Naive thymus-derived CD4-positive, alpha-beta T cell (primary cell): ENCODE data around the gene MOB1A. TPM values are rescaled to one million over a fixed set of nuclear protein-coding genes. Genes with fewer than 3 reads are reported as not detected.

Source experiments
- ATAC-seq: fragments of 150-1000 bp; cut with Tn5 transposase; 2 replicates; pipeline ENCODE4 v1.10.0; 2021; ENCODE audit warnings: mild to moderate bottlenecking, moderate library complexity
- CTCF ChIA-PET: fragments of 350-600 bp; sonication (Branson Sonifier 250); formaldehyde crosslinking; loops from one replicate; lab custom pipeline; 2021; ENCODE audit warnings: antibody characterized with exemption; lab: Charles Lee
- POLR2A ChIA-PET: fragments of 350-600 bp; sonication (Branson Sonifier 250); formaldehyde crosslinking; loops from one replicate; lab custom pipeline; 2021; ENCODE audit warnings: antibody characterized with exemption, inconsistent platforms; lab: Charles Lee
- DNase-seq, 9 donors: peaks; one replicate each; pipeline versions ENCODE4 v3.0.0 to v3.0.0-alpha.2; 2020 to 2022; ENCODE audit warnings: mixed read lengths in 1 of 9
- H3K27ac ChIP-seq: one replicate; pipeline ENCODE4 v1.7.0; 2013; ENCODE audit warnings: mild to moderate bottlenecking, low read depth, low read length, moderate library complexity
- H3K27me3 ChIP-seq, 2 donors: one replicate each; pipeline ENCODE4 v1.7.0; 2013; ENCODE audit warnings: low read length in 2 of 2, mild to moderate bottlenecking in 2 of 2, moderate library complexity in 2 of 2; ENCODE audit not compliant: control insufficient read depth in 2 of 2, insufficient read depth in 2 of 2
- H3K36me3 ChIP-seq, 3 experiments: 1 replicate in 2 of 3; 2 replicates in 1 of 3; pipeline ENCODE4 v1.7.0; 2013; ENCODE audit warnings: low read length in 3 of 3, mild to moderate bottlenecking in 3 of 3, moderate library complexity in 1 of 3; ENCODE audit not compliant: insufficient read depth in 3 of 3, control insufficient read depth in 2 of 3
- H3K4me1 ChIP-seq, 2 donors: one replicate each; pipeline ENCODE4 v1.7.0; 2013; ENCODE audit warnings: low read length in 2 of 2, mild to moderate bottlenecking in 2 of 2, moderate library complexity in 1 of 2; ENCODE audit not compliant: control insufficient read depth in 2 of 2, insufficient read depth in 2 of 2
- H3K4me3 ChIP-seq: 2 replicates; pipeline ENCODE4 v1.7.0; 2013; ENCODE audit warnings: mild to moderate bottlenecking, low read length
- H3K9me3 ChIP-seq, 3 experiments: 1 replicate in 2 of 3; 2 replicates in 1 of 3; pipeline ENCODE4 v1.7.0; 2013; ENCODE audit warnings: low read length in 3 of 3; ENCODE audit not compliant: control insufficient read depth in 2 of 3
- H3K27ac Mint-ChIP-seq, 9 donors: one replicate each; pipeline ENCODE4 v1.8.0; 2020 to 2022; ENCODE audit warnings: mixed read lengths in 9 of 9, mild to moderate bottlenecking in 8 of 9, moderate library complexity in 5 of 9, inconsistent platforms in 2 of 9
- H3K27me3 Mint-ChIP-seq, 5 donors: one replicate each; pipeline ENCODE4 v1.8.0; 2021 to 2022; ENCODE audit warnings: mixed read lengths in 5 of 5, mild to moderate bottlenecking in 1 of 5
- H3K36me3 Mint-ChIP-seq, 5 donors: one replicate each; pipeline ENCODE4 v1.8.0; 2020 to 2022; ENCODE audit warnings: mixed read lengths in 5 of 5, mild to moderate bottlenecking in 3 of 5, inconsistent platforms in 1 of 5
- H3K4me1 Mint-ChIP-seq, 7 donors: one replicate each; pipeline ENCODE4 v1.8.0; 2020 to 2022; ENCODE audit warnings: mixed read lengths in 7 of 7, mild to moderate bottlenecking in 3 of 7, inconsistent platforms in 1 of 7
- H3K4me3 Mint-ChIP-seq, 10 donors: one replicate each; pipeline ENCODE4 v1.8.0; 2020 to 2022; ENCODE audit warnings: mild to moderate bottlenecking in 10 of 10, mixed read lengths in 10 of 10, moderate library complexity in 6 of 10, inconsistent platforms in 2 of 10
- H3K9me3 Mint-ChIP-seq, 11 donors: one replicate each; pipeline ENCODE4 v1.8.0; 2020 to 2022; ENCODE audit warnings: mixed read lengths in 11 of 11, mild to moderate bottlenecking in 4 of 11, inconsistent platforms in 1 of 11, moderate library complexity in 1 of 11
- intact Hi-C, 2 donors: fragments of 100-400 bp; cut with micrococcal nuclease; formaldehyde crosslinking; loops; one replicate each; pipeline ENCODE4 v1.15.1; 2023
- polyA plus RNA-seq, 2 donors: library from polyadenylated mRNA; unstranded; fragments of 300-500 nt; fragmentation: Illumina TruSeq; gene quantifications; one replicate each; pipeline ENCODE4 v1.2.3, GENCODE V29; 2021
- total RNA-seq, 6 experiments: library from RNA in 5 of 6; stranded (reverse) in 5 of 6; gene quantifications; 1 replicate in 5 of 6; 2 replicates in 1 of 6; pipeline ENCODE4 v1.2.3 and lab custom pipeline; 2021 to 2026

The MOB1A gene
- total and polyA plus RNA-seq, 7 experiments from 2014 or later, result 106 to 185 (median 120) TPM

DNA sequence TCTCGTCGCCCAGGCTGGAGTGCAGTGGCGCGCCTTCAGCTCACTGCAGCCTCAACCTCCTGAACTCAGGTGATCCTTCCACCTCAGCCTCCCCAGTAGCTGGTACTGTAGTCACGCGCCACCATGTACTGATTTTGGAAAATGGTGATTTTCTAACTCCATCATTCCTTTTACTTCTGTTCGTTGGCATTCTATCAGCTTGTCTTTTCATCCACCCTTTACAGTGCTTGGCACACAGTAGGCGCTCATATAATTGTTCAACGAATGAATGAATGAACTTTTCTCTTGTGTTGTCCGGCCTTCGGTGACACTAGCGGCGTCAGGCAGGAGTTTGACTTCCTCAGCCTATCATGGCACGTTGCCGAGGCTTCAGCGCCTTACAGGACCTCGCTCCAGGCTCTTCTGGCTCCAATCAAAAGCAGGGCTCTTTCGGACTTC, 19.4 kb upstream of the MOB1A start:
- Mint-ChIP-seq H3K27me3 (no peaks in the 10 kb centered on the region), H3K9me3 (peaks cover 0 to 2% (median 0%) of the 10 kb centered on the region in 11 donors), H3K4me1 (peaks cover 28 to 44% (median 31%) of the 10 kb centered on the region in 7 donors), H3K36me3 (peaks cover 0 to 11% (median 0%) of the 10 kb centered on the region in 5 donors), H3K27ac (peak overlapping the region; percentile 94 to 100 (median 97)), H3K4me3 (peak overlapping the region; percentile 90 to 100 (median 96))
- H3K4me1 ChIP-seq, result peaks cover 13 to 16% of the 10 kb centered on the region in 2 donors
- no peaks in the 10 kb centered on the region for H3K36me3 ChIP-seq
- CTCF ChIA-PET, result interaction anchor here (1.3 to 3.0 kb wide), 2 partner anchors 14 to 19 kb away, joined by 3 to 24 read pairs; partner anchors contain the start of gene MOB1A
- POLR2A ChIA-PET, result interaction anchor here (0.5 to 6.0 kb wide), 9 partner anchors 9 to 371 kb away, joined by 3 to 60 read pairs (median 4); partner anchors contain the start of genes BOLA3, C2orf81, MOB1A and TLX2
- peak overlapping the region; percentile 88 for H3K27ac ChIP-seq
- ATAC-seq (no peak), DNase-seq (peak in 1 of 9 donors; percentile 9)
- no peaks in the 10 kb centered on the region for H3K9me3 ChIP-seq
- H3K27me3 ChIP-seq, result no peaks in the 10 kb centered on the region
- intact Hi-C loops, result loop anchor here (1.0 to 10.0 kb wide), 18 partner anchors 8 to 637 kb away; partner anchors contain the start of genes DGUOK (in 2 of the 2), MOB1A (in 2 of the 2), WBP1 (in 2 of the 2) and AUP1 (in 1 of the 2)
- H3K4me3 ChIP-seq, result peak overlapping the region; percentile 65

DNA sequence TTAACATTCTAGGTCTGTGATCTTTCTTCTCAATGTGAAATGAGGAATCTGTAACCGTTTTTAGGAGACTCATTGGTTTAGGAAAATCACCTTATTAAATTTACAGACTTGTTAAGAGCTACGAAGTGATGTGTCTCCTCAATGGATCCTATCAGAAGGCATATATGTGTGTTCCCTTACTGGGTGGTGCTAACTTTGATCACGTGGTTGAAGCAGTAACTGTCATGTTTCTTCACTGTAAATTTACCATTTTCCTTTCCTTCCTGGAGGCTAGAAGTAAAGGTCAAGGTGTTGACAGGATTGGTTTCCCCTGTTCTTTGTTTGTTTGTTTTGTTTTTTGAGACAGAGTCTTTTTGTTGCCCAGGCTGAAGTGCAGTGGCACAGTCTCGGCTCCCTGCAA, 18.4 kb upstream of the MOB1A start:
- H3K36me3 ChIP-seq, result no peaks in the 10 kb centered on the region
- CTCF ChIA-PET, result no interaction called here
- Mint-ChIP-seq H3K4me3 (peak overlapping the region in 8 of 10 donors; percentile 9 to 97 (median 27)), H3K4me1 (peaks cover 28 to 40% (median 31%) of the 10 kb centered on the region in 7 donors), H3K27me3 (no peaks in the 10 kb centered on the region), H3K9me3 (peaks cover 0 to 2% (median 0%) of the 10 kb centered on the region in 11 donors), H3K36me3 (peaks cover 0 to 11% (median 0%) of the 10 kb centered on the region in 5 donors), H3K27ac (peak overlapping the region in 2 of 9 donors; percentile 48 to 76)
- no peaks in the 10 kb centered on the region for H3K27me3 ChIP-seq
- H3K4me1 ChIP-seq, result peaks cover 13 to 16% of the 10 kb centered on the region in 2 donors
- POLR2A ChIA-PET, result interaction anchor here (1.9 to 6.0 kb wide), 2 partner anchors 10 to 18 kb away, joined by 6 to 60 read pairs; partner anchors contain the start of gene MOB1A
- ATAC-seq (no peak), DNase-seq (no peak)
- intact Hi-C loops, result loop anchor here (5.0 to 10.0 kb wide), 4 partner anchors 210 to 638 kb away; partner anchors contain the start of genes AUP1 (in 1 of the 2), DQX1 (in 1 of the 2), HK2 (in 1 of the 2) and HTRA2 (in 1 of the 2)
- H3K4me3 ChIP-seq, result no peak overlapping the region
- H3K9me3 ChIP-seq, result no peaks in the 10 kb centered on the region
- no peak overlapping the region for H3K27ac ChIP-seq

DNA sequence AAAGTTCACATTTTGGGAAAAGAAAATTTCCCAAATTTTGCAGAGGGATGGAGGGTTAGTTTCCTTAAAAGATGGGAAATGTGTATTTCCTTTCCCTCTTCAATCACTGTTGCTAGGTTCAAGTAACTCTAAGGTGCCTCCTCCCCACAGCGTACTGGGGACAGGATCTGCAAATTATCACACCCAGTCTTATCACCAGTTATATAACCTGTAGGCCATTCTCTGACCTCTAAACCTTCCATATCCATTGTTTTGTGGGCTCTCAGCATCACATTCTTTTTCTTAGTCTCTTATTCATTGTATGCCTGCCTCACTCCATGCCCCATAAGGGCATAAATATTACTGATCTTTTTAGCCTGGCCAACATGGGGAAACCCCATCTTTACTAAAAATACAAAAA, 16.1 kb upstream of the MOB1A start:
- Mint-ChIP-seq H3K4me3 (no peak overlapping the region), H3K4me1 (peaks cover 16 to 29% (median 19%) of the 10 kb centered on the region in 7 donors), H3K27me3 (no peaks in the 10 kb centered on the region), H3K36me3 (peaks cover 0 to 7% (median 0%) of the 10 kb centered on the region in 5 donors), H3K9me3 (no peaks in the 10 kb centered on the region), H3K27ac (no peak overlapping the region)
- ATAC-seq (no peak), DNase-seq (no peak)
- intact Hi-C loops, result loop anchor here (5.0 to 10.0 kb wide), 4 partner anchors 207 to 640 kb away; partner anchors contain the start of genes AUP1 (in 1 of the 2), DQX1 (in 1 of the 2), HK2 (in 1 of the 2) and HTRA2 (in 1 of the 2)
- Histone ChIP-seq H3K27ac (no peak overlapping the region), H3K4me3 (no peak overlapping the region), H3K9me3 (no peaks in the 10 kb centered on the region), H3K4me1 (peaks cover 0 to 12% of the 10 kb centered on the region in 2 donors), H3K36me3 (no peaks in the 10 kb centered on the region), H3K27me3 (no peaks in the 10 kb centered on the region)
- CTCF ChIA-PET, result no interaction called here
- POLR2A ChIA-PET, result no interaction called here

DNA sequence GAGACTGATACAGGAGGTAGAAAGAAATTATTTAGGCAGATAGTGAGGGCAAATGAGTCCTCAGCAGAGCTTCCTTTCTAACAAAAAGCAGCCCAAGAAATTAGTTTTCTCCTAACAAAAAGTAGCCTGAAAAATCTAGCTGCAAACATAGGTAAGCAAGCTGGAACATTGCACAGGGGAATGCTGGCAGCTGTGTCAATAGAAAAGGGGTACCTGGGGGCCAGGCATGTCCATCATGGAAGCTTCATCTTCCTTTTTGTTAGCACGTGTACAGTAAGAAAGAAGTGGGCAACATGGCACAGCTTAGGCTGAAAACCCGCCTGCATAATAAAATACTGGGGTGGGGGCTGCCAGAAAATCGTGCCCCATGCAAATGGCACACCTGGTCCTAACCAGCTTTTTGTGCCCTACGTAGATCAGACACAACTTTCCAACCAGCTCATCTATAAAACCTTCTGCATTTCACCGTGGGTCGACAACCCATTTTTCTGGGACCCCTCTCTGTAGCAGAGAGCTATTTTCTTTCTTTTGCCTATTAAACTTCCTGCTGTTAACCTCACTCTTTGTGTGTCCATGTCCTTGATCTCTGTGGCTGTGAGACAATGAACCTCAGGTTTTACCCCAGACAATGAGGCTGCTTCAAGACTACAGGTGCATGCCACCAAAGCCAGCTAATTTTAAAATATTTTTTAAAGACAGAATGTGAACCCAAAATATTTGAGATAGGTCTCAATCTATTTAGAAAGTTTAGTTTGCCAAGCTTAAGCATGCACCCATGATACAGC, 13.1 kb upstream of the MOB1A start:
- H3K9me3 ChIP-seq, result no peaks in the 10 kb centered on the region
- DNase-seq, result no peak
- no peaks in the 10 kb centered on the region for H3K4me1 ChIP-seq
- H3K4me1 Mint-ChIP-seq, result peaks cover 0 to 21% (median 0%) of the 10 kb centered on the region in 7 donors
- H3K4me3 ChIP-seq, result no peak overlapping the region
- H3K36me3 Mint-ChIP-seq, result peaks cover 0 to 2% (median 0%) of the 10 kb centered on the region in 5 donors
- H3K27me3 ChIP-seq, result no peaks in the 10 kb centered on the region
- no peak overlapping the region for H3K4me3 Mint-ChIP-seq
- no peak overlapping the region for H3K27ac ChIP-seq
- CTCF ChIA-PET, result interaction anchor here (1.1 kb wide), 1 partner anchor 11 kb away, joined by 4 read pairs; no protein-coding TSS in a partner anchor
- no peaks in the 10 kb centered on the region for H3K27me3 Mint-ChIP-seq
- POLR2A ChIA-PET, result interaction anchor here (1.4 kb wide), 1 partner anchor 13 kb away, joined by 5 read pairs; the partner anchor contains the start of gene MOB1A
- intact Hi-C loops, result loop anchor here in 1 of 2 donors (10.0 kb wide), 1 partner anchor 643 kb away; the partner anchor contains the start of gene HK2
- ATAC-seq, result no peak
- no peaks in the 10 kb centered on the region for H3K36me3 ChIP-seq
- no peaks in the 10 kb centered on the region for H3K9me3 Mint-ChIP-seq
- no peak overlapping the region for H3K27ac Mint-ChIP-seq

DNA sequence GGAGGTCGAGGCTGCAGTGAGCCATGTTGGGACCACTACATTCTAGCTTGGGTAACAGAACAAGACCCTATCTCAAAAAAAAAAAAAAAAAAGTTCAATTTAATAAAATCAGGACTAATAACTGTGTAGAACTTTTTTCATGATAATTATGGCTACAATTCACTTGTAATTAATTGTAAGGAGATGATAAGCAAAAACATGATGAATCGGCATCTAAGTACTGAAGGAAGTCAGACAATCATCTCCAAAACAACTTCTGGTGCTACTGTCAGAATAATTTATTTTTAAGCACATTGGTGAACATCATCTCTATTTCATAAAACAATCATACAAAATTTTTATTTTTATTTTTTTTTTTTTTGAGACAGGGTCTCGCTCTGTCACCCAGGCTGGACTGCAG, 10.0 kb upstream of the MOB1A start:
- peaks cover 0 to 8% (median 0%) of the 10 kb centered on the region in 5 donors for H3K36me3 Mint-ChIP-seq
- no peaks in the 10 kb centered on the region for H3K36me3 ChIP-seq
- H3K27ac ChIP-seq, result no peak overlapping the region
- peaks cover 0 to 38% (median 3%) of the 10 kb centered on the region in 7 donors for H3K4me1 Mint-ChIP-seq
- H3K4me3 ChIP-seq, result no peak overlapping the region
- no peaks in the 10 kb centered on the region for H3K27me3 Mint-ChIP-seq
- H3K4me3 Mint-ChIP-seq, result no peak overlapping the region
- ChIA-PET CTCF (interaction anchor here (0.7 kb wide), 1 partner anchor 85 kb away, joined by 4 read pairs; no protein-coding TSS in a partner anchor), POLR2A (no interaction called here)
- no peaks in the 10 kb centered on the region for H3K9me3 ChIP-seq
- H3K9me3 Mint-ChIP-seq, result peaks cover 0 to 3% (median 0%) of the 10 kb centered on the region in 11 donors
- DNase-seq (no peak), ATAC-seq (no peak)
- intact Hi-C loops, result no loop called here
- no peaks in the 10 kb centered on the region for H3K27me3 ChIP-seq
- no peak overlapping the region for H3K27ac Mint-ChIP-seq
- no peaks in the 10 kb centered on the region for H3K4me1 ChIP-seq

DNA sequence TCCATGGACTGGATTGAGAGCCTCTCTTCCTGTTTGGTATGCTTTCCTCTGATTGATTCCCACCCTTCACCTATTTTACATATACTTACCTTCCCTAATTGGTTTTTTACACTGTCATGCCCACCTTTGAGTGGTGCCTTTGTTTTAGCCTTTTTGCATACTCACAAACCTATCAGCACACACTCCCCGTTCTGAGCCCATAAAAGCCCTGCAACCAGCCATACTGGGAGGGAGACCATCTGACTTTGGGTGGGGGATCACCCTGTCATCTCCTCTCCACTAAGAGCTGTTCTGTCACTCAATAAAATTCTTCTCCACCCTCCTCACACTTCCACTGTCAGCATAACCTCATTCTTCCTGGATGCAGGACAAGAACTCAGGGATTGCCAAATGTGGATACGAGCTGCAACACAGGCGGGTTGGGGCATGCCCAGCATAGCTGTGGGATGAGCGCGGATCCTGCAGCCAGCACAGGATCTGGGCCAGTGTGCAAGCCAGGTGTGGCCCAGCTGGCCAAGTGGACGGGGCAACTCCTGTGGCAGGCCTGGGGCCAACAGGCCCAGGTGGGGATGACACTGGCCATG, 9.4 kb upstream of the MOB1A start:
- intact Hi-C loops, result no loop called here
- peaks cover 0 to 8% (median 0%) of the 10 kb centered on the region in 5 donors for H3K36me3 Mint-ChIP-seq
- no peak overlapping the region for H3K4me3 ChIP-seq
- H3K4me3 Mint-ChIP-seq, result no peak overlapping the region
- ATAC-seq, result no peak
- H3K27me3 ChIP-seq, result no peaks in the 10 kb centered on the region
- ChIA-PET POLR2A (no interaction called here), CTCF (no interaction called here)
- no peaks in the 10 kb centered on the region for H3K27me3 Mint-ChIP-seq
- peaks cover 0 to 3% (median 0%) of the 10 kb centered on the region in 11 donors for H3K9me3 Mint-ChIP-seq
- peaks cover 0 to 38% (median 3%) of the 10 kb centered on the region in 7 donors for H3K4me1 Mint-ChIP-seq
- H3K27ac Mint-ChIP-seq, result peak overlapping the region in 1 of 9 donors; percentile 30
- no peaks in the 10 kb centered on the region for H3K9me3 ChIP-seq
- DNase-seq, result no peak
- no peaks in the 10 kb centered on the region for H3K36me3 ChIP-seq
- no peak overlapping the region for H3K27ac ChIP-seq
- no peaks in the 10 kb centered on the region for H3K4me1 ChIP-seq
